GM21515 (cell line): ENCODE data around the gene GBF1.
A peak's percentile ranks its signal among the peaks of the same experiment; 100 is the strongest.
"Not testable (repeated sequence)": the region's sequence is repeated elsewhere in the genome, so short reads cannot be mapped to it uniquely, and the experiment has no call there.

ENCODE experiments used
- ATAC-seq: cut with Tn5 transposase; IDR thresholded peaks from one replicate; pipeline ENCODE4 v1.9.1; 2021; ENCODE audit not compliant: unreplicated experiment

The GBF1 gene

GRCh38 chr10:102245082-102245931 lies at the start of gene GBF1:
GBF1 (plus strand) TSS chr10:102245532; CDS start chr10:102258939, 13,407 bp downstream.
- peak; percentile 89 for ATAC-seq

- ATAC-seq: no peak
These were observed 48.4 kb upstream of the GBF1 start for GRCh38 chr10:102196893-102197292.

- no peak for ATAC-seq
These were observed 47.3 kb upstream of the GBF1 start for GRCh38 chr10:102198027-102198426.

DNA sequence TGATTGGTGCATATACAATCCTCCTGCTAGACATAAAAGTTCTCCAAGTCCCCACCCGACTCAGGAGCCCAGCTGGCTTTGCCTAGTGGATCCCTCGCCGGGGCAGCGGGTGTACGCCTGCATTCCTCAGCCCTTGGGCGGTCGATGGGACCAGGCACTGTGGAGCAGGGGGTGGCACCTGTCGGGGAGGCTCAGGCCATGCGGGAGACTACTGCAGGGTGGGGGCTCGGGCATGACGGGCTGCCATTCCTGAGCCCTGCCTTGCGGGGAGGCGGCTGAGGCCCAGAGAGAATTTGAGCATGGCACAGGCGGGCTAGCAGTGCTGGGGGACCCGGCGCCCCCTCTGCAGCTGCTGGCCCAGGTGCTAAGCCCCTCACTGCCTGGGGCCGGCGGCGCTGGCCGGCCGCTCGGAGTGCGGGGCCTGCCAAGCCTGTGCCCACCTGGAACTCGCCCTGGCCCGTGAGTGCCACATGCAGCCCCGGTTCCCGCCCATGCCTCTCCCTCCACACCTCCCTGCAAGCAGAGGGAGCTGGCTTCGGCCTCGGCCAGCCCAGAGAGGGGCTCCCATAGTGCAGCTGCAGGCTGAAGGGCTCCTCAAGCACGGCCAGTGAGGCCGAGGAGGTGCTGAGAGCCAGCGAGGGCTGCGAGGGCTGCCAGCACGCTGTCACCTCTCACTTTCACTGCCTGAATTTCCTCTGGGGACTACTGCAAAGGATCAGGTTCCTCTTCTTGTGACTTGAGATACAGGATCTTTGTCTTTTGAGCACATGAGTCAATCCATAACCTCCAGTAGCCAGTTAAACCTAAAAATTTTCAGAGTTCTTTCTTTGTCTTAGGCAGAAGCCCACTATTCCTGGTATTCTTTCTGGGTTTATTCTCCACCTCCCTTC lies 44.3 kb upstream of the GBF1 start:
- ATAC-seq: no peak

- ATAC-seq: no peak
These were observed 42.9 kb upstream of the GBF1 start for GRCh38 chr10:102202386-102202785.

DNA sequence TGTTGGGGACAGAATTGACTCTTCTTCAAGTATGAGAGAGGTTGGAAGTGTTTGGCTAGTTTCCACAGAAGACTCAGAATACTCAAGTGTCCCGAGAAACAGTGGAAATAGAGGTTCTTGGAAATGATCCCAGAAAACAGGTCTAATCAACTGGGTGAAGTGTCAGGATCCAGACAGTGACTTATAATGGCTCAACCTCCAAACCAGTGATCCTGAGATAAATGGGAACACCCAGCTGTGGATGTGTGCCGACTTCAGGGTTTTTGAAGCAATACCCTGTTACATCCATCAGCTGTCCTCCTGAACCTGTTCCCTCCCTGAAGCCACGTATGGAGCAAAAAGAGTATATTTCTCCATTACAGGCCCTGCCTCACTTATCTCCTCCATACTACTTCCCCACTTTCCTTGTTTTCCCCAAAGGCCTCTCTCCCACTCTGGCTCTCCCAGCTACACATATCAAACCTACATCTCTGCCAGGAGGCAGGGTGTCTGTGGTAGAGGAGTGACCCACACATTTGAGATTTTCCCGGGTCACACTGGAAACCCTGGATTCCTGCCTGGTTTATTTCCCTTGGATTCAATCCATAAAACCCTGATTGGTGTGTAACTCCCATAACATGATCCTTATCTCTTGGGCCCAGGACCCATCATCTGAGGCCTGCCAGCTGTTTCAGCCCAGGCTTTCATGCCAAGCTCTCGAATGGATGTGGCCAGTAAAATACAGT lies 36.9 kb upstream of the GBF1 start:
- ATAC-seq: no peak

DNA sequence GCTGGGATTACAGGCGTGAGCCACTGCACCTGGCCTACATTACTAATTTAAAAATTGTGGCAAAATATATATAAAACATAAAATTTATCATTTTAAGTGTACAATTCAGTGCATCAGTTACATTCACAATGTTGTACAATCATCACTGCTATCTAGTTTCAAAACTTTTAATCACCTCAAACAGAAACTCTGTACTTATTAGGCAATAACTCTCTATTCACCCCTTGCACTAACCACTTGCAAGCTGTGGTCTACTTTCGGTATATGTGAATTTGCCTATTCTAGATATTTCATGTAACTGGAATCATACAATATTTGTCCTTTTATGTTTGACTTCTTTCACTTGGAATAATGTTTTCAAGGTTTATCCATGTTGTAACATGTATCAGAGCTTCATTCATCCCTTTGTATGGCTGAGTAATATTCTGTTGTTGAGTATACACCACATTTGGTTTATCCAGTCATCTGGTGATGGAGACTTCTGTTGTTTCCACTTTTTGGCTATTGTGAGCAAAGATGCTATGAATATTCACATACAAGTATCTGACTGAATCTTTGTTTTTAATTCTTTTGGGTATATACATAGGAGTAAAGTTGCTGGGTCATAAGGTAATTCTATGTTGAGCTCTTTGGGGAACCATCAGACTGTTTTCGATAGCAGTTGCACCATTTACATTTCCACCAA lies 33.6 kb upstream of the GBF1 start:
- no peak for ATAC-seq

GRCh38 chr10:102213599-102213998 lies 31.7 kb upstream of the GBF1 start:
- ATAC-seq: not testable (repeated sequence)

DNA sequence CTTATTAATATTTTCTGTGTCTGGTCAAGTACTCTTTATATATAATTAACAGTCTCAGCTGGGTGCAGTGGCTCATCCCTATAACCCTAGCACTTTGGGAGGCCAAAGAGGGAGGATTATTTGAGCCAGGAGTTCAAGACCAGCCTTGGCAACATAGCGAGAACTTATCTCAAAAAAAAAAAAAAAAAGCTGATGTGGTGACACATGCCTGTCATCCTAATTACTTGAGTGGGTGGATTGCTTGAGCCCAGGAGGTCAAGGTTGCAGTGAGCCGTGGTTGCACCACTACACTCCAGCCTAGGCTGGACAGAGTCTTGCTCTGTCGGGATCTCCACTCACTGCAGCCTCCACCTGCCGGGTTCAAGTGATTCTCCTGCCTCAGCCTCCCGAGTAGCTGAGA lies 26.0 kb upstream of the GBF1 start:
- no peak for ATAC-seq

DNA sequence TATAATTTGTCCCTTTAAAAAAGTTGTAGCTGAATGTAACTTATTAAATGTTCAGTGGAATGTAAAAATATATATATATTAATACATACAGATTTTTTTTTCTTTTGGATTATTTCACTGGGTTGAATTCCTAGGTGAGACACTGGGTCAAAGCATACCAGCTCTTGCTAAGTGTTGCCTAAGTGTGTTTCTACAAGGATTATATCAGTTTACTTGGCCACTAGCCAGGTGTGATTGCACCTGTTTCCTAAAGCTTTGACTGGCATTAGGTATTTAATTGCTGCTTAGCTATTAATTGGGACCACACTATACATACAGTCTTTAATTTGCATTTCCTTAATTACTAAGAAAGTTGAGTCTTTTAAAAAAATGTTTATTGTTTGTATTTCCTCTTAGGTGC lies 24.7 kb upstream of the GBF1 start:
- ATAC-seq: no peak

- no peak for ATAC-seq
These were observed 22.5 kb upstream of the GBF1 start for GRCh38 chr10:102222797-102223196.

GRCh38 chr10:102225646-102226541 lies 19.4 kb upstream of the GBF1 start, which contains the start of gene ELOVL3:
ELOVL3 (plus strand) TSS chr10:102226299; CDS start chr10:102226549, 250 bp downstream.
- peak; percentile 89 for ATAC-seq

DNA sequence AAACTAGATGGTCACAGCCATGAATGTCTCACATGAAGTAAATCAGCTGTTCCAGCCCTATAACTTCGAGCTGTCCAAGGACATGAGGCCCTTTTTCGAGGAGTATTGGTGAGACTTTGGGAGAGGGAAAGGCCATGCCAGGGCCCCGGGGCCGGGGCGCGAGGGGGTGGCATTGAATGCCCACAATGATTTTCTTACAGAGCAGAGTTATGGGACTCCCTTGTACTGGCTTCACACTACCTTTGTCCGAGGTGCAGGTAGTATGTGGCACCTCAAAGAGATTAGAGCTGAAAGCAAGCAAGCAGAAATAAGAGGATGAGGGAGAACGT lies 18.8 kb upstream of the GBF1 start:
- no peak for ATAC-seq

- ATAC-seq: no peak
These were observed 18.3 kb upstream of the GBF1 start for GRCh38 chr10:102227050-102227449.

- no peak for ATAC-seq
These were observed 15.5 kb upstream of the GBF1 start for GRCh38 chr10:102229810-102230263.

DNA sequence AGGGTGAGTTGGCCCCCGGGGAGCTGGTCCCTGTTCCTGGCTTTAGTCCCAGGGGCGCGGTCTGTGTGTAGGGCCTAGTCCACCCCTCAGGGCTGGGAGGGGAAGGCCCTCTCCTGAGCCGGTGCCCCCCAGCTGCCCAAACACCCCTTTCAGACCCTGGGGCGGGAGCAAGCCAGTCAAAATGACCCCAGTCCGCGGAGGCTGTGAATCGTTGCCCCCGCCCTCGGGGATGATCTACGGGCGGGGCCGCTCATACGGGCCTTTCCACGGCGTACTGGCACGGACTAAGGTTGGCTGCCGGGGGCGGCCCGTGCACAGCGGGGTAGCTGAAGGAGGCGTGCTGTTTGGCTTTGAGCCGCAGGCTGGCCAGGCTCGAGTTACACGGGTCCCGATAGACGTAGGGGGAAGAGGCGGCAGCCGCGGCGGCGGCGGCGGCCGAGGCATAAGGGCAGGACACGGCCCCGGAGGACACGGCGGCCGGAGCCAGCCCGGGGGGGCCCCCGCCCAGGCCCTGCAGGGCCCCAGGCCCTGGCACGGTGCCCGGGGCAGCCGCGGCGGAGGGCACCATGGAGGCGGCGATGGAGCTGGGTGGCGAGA lies 15.0 kb upstream of the GBF1 start:
- ATAC-seq: no peak

- no peak for ATAC-seq
These were observed 14.4 kb upstream of the GBF1 start for GRCh38 chr10:102230861-102231356.

- no peak for ATAC-seq
These were observed 13.7 kb upstream of the GBF1 start for GRCh38 chr10:102231357-102232318.
